GM12872 (cell line): ENCODE measurements around the gene PLD4.

Source experiments
- TF ChIP-seq, protein P1 (sequence below): IDR thresholded peaks from 3 replicates; pipeline ENCODE4 v1.5.1; 2011; ENCODE audit warnings: low read depth, mild to moderate bottlenecking, low read length, moderate library complexity; ENCODE audit not compliant: insufficient read depth

The PLD4 gene

DNA sequence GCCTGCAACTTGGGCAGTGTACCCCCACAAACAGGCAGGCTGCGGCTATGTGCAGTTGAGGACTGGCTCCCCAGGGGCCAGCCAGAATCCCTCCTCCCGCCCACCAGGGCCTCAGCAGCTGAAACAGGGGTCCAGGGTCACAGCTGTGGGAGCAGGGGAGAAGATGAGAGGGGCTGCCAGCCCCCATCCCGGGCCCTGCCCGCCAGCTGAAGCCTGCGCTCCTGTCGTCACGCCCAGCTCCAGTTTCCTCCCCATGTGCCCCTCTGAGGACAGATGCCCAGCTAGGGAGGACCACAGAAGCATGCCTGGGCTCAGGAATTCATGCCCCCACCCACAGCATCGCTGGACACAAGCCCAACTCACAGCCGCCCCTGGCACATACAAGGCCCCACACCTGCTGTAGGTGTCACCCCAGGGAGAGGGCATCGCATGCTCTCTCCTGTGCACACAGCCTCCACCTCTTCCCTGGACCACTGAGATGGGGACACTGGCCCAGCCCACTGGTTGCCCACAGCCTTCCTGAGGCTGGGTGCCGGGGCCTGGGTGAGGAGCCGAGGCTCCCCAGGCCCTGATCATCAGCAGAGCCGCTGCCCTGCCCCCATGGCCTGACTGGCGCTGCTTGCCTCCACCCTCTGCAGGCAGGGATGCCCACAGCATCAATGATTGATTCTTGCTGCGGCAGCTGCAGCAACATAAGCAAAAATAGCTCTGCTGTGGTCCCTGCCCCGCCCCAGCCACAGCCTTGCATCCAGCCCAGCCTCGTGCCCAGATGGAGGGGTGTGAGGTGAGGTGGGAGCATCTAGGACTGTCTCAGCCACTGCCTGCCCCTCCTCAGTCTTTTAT is 57.2 kb downstream of the PLD4 start:
- TF ChIP-seq, protein P1, sequence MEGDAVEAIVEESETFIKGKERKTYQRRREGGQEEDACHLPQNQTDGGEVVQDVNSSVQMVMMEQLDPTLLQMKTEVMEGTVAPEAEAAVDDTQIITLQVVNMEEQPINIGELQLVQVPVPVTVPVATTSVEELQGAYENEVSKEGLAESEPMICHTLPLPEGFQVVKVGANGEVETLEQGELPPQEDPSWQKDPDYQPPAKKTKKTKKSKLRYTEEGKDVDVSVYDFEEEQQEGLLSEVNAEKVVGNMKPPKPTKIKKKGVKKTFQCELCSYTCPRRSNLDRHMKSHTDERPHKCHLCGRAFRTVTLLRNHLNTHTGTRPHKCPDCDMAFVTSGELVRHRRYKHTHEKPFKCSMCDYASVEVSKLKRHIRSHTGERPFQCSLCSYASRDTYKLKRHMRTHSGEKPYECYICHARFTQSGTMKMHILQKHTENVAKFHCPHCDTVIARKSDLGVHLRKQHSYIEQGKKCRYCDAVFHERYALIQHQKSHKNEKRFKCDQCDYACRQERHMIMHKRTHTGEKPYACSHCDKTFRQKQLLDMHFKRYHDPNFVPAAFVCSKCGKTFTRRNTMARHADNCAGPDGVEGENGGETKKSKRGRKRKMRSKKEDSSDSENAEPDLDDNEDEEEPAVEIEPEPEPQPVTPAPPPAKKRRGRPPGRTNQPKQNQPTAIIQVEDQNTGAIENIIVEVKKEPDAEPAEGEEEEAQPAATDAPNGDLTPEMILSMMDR, result no peak

DNA sequence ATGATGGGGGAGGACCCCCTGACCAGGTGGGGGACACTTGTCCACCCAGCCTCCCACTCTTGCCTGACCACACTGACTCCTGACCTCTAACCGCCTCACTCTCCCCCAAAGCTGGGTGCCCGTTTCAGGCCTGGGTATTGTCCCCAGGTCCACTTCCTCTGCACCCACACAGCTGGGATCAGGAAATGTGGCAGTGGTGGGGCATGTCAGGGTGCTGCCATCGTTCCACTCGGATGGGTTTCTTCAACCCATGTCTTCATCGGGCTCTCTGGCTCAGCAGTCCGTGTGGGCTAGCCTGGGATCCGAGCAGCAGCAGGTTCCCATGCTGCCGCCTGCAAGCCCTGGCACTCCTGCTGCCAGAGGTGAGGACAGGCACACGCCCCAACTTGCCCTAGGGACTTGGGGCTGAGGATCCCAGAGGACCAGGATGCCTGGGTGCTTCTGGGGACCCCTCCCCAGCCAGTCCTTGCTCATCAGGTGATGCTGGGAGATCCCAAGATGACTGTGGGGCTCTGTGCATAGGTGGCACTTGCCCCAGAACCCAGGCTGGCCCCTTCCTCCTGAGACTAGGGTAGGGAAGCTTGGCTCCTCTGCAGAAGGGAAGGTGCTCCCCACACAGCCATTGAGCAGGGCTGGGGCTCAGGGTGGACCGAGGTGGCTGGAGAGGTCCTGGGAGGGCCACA is 58.0 kb downstream of the PLD4 start:
- TF ChIP-seq, protein P1, result no peak
